Measurements from ENCODE around the gene SLCO2A1.

The SLCO2A1 gene

GRCh38 chr3:134013280-134013679 is 16.4 kb downstream of the SLCO2A1 start:
- no peak for TF ChIP-seq CTCF (IDR thresholded peaks at IDR 0.05; ENCODE audit: insufficient read depth, low read depth, low read length, missing control alignments)
- no peak for DNase-seq (ENCODE audit: low read depth)
- H3K4me3 ChIP-seq (ENCODE audit: low read depth, low read length) = no peak overlapping the region

- no peak overlapping the region for H3K4me3 ChIP-seq (ENCODE audit: low read depth, low read length)
- DNase-seq (ENCODE audit: low read depth) = no peak
- no peak for TF ChIP-seq CTCF (IDR thresholded peaks at IDR 0.05; ENCODE audit: insufficient read depth, low read depth, low read length, missing control alignments)
Observed at GRCh38 chr3:134009345-134010000, 20.3 kb downstream of the SLCO2A1 start.

GRCh38 chr3:134008630-134009156 is 21.0 kb downstream of the SLCO2A1 start:
- DNase-seq (ENCODE audit: low read depth) = no peak
- no peak for TF ChIP-seq CTCF (IDR thresholded peaks at IDR 0.05; ENCODE audit: insufficient read depth, low read depth, low read length, missing control alignments)
- no peak overlapping the region for H3K4me3 ChIP-seq (ENCODE audit: low read depth, low read length)

- no peak for DNase-seq (ENCODE audit: low read depth)
- no peak overlapping the region for H3K4me3 ChIP-seq (ENCODE audit: low read depth, low read length)
- TF ChIP-seq CTCF (IDR thresholded peaks at IDR 0.05; ENCODE audit: insufficient read depth, low read depth, low read length, missing control alignments) = no peak
Observed at GRCh38 chr3:134007819-134008218, 21.9 kb downstream of the SLCO2A1 start.

- no peak for TF ChIP-seq CTCF (IDR thresholded peaks at IDR 0.05; ENCODE audit: insufficient read depth, low read depth, low read length, missing control alignments)
- H3K4me3 ChIP-seq (ENCODE audit: low read depth, low read length) = no peak overlapping the region
- no peak for DNase-seq (ENCODE audit: low read depth)
Observed at GRCh38 chr3:134004841-134005240, 24.9 kb downstream of the SLCO2A1 start.

GRCh38 chr3:134003066-134003465 is 26.7 kb downstream of the SLCO2A1 start:
- DNase-seq (ENCODE audit: low read depth) = no peak
- no peak overlapping the region for H3K4me3 ChIP-seq (ENCODE audit: low read depth, low read length)

More at GRCh38 chr3:134003066-134003465, 26.7 kb downstream of the SLCO2A1 start:
- TF ChIP-seq CTCF (IDR thresholded peaks at IDR 0.05; ENCODE audit: insufficient read depth, low read depth, low read length, missing control alignments) = no peak
